Forelimb muscle (tissue), 1 donor: ENCODE measurements around the gene KRTAP12-1. TPM values are rescaled to one million over a fixed set of nuclear protein-coding genes. Genes with fewer than 3 reads are reported as not detected.
"Not testable (repeated sequence)": the region's sequence is repeated elsewhere in the genome, so short reads cannot be mapped to it uniquely, and the experiment has no call there.

Experiments used
- DNase-seq: peaks from one replicate; pipeline ENCODE4 v3.0.0-alpha.2; 2013; ENCODE audit warnings: low read depth
- polyA plus RNA-seq: library from polyadenylated mRNA; unstranded; fragments of 120-200 nt; gene quantifications from one replicate; pipeline ENCODE4 v1.2.1, GENCODE V29; 2013; ENCODE audit not compliant: insufficient read length

Gene KRTAP12-1
- polyA plus RNA-seq, 1 donor, result not detected

DNA sequence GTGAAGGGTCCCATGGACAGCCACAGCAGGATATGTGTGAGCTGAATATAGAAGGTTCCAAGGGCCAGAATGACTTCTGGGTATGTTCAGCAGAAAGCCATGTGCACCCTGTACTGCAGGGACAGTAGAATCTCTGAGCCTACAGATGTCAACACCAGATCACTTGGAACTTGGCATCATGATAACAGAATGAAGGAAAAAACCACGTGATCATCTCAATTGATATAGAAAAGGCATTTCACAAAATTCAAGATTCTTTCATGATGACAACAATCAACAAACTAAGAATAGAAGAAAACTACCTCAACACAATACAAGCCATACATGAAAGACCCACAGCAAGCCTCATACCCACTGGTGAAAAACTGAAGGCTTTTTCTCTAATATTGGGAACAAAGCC is 14.4 kb downstream of the KRTAP12-1 start:
- DNase-seq, result no peak

DNA sequence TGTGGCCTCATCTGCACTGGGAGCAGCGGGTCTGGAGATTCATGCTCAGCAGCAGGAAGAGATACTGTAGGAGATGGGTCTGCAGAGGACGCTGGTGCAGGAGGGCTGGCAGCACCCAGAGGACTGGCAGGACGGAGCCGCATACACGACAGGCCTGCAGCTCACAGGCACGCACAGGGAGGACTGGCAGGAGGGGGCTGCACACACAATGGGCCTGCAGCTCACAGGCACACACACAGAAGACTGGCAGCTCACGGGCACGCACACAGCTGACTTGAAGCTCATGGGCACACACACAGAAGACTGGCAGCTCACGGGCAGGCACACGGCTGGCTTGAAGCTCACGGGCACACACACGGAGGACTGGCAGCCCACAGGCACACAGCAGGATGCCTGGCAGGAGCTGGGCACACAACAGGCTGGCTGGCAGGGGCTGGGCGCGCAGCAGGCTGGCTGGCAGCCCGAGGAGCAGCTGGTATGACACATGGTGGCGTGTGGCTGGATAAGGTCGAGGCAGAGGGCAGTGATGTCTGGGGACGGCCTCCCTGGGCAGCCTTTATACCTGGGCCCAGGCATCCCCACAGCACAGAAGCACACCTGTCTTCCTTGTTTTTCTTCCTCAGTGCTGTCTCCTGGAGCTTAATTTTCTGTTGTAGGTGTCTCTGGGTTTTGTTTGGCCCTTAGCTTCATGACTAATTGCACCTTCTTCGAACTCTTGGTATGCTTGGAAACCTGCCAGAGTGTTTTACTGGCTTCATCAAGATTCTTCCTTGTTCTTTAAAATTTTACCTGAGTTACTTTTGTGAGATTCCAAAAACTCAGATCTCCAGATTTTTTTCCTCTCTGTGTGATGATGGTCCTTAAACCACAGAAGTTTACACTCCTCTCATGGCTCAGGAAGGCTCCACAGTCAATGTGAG is 15.3 kb downstream of the KRTAP12-1 start, which contains the start of gene KRTAP12-2:
TSS of gene KRTAP12-2 (minus strand) at position 527 of the 920 bp plus-strand sequence. CDS start at position 486, 41 bp downstream.
- no peak for DNase-seq

DNA sequence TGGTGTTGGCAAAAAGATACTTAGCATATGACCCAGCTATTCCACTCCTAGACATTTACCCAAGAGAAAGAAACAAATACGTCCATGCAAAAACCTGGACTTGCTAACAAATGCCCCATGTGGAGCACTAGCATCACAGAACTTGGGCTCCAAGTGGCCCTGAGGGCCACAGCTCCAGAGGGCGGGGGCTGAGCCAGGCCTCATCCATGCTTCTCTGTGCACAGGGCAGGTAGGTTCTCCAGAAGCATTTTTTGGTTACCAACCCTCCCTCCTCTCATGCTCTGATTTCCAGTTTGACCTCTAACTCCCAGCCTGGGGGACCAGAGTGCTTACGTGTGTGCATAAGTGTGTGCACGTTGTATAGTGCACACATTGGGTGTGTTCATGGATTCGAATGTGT is 17.3 kb downstream of the KRTAP12-1 start:
- no peak for DNase-seq

DNA sequence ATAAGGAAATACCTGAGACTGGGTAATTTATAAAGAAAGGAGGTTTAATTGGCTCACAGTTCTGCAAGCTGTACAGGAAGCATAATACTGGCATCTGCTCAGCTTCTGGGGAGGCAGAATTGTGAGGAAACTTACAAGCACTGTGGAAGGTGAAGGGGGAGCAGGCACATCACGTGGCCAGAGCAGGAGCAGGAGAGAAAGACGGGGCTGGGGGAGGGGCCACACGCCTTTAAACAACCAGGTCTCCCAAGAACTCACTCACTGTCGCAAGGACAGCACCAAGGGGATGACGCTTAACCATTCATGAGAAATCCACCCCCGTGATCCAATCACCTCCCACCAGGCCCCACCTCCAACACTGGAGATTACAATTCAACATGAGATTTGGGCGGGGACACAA is 20.4 kb downstream of the KRTAP12-1 start:
- not testable (repeated sequence) for DNase-seq

DNA sequence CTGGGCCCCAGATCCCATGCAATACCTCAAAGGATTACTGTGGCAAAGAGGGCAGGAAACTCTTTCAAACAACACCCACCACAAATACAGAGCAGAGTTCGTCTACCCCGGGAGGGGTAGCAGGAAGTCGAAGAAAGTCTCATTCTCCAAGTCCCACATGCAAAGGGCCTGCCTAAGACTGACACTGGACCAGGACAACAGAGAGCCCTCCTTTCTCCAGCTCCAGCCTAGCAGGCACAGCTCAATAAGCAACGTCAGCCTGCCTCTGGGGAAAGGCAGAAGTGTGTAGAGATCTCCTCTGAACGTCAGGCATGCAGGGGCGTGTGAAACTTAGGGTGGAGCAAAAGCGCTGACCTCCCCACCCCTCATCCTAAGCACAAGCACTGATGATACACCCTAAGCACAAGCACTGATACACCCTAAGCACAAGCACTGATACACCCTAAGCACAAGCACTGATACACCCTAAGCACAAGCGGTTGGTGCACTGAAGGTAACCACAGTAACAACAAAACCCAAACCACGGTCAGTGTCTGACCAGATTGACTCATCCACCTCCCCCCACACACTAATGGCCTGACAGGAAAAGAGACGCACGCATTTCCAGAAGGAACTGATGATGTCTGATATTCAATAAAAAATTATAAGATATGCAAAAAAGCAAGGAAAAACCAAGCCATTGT is 22.9 kb downstream of the KRTAP12-1 start:
- no peak for DNase-seq

DNA sequence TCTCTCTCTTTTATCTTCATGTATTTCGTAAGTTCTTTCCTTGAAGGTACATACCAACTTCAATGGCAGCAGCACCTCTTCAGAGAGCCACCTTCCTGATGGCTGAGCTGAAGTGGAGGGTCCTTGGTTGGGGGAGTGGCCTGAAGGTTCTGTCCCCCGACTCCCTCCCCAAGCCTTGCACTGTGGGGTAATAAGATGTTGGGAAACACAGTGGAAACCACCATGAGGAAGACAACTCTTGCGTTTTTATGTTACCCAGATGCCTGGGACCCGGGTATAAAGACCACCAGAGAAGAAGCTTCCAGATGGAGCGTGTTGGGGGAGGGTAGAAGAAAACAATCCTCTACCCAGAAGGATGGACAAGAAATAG is 23.4 kb downstream of the KRTAP12-1 start:
- DNase-seq, result no peak

DNA sequence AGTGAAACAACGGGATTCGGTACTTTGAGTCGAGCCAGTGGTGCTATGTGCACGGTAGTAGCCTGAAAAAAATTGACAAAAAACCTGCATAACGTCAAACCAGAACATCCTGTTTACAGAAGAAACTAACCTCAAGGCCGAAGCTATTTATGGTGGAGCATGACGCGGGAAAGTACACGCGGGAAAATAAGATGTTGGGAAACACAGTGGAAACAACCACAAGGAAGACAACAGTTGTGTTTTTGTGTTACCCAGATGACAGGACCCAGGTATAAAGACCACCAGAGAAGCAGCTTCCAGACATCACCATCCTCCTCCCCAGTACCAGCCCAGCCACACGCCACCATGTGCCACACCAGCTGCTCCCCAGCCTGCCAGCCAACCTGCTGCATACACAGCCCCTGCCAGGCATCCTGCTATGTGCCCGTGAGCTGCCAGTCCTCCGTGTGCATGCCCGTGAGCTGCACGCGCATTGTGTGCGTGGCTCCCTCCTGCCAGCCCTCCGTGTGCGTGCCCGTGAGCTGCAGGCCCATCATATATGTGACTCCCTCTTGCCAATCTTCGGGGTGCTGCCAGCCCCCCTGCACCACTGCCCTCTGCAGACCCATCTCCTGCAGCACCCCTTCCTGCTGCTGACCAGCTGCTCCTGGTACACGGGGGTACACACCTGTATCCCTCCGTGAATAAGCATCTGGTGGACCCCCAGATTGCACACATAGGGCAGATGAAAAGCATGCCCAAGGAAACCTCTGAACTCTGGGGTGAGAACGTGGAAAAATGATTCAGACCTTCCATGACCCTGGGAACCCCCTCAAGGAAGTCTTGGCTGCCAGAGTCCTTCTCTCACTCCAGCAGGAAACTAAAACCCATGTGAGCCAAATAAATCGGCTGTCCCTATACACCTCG is 24.1 kb downstream of the KRTAP12-1 start, which contains the start of gene KRTAP12-3:
TSS of gene KRTAP12-3 (plus strand) at position 298 of the 906 bp plus-strand sequence. CDS start at position 346, 48 bp downstream.
- DNase-seq, result no peak

DNA sequence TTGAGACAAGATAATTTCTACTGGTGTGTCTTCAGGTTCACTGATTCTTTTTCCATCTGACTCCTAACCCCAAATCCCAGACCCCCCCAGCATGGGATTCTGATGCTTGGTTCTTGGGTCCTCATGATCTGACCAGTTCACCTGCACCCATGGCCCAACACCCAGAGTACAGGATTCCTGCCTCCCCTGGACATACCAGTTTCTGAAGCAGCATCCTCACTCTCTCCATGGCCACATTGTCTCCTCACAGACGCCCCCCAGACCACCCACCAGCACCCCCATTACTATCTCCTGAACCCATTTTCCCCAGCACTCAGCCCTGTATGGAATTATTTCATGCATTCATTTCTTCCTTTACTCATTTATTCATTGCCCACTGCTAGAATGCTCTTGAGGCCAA is 25.1 kb downstream of the KRTAP12-1 start:
- no peak for DNase-seq

DNA sequence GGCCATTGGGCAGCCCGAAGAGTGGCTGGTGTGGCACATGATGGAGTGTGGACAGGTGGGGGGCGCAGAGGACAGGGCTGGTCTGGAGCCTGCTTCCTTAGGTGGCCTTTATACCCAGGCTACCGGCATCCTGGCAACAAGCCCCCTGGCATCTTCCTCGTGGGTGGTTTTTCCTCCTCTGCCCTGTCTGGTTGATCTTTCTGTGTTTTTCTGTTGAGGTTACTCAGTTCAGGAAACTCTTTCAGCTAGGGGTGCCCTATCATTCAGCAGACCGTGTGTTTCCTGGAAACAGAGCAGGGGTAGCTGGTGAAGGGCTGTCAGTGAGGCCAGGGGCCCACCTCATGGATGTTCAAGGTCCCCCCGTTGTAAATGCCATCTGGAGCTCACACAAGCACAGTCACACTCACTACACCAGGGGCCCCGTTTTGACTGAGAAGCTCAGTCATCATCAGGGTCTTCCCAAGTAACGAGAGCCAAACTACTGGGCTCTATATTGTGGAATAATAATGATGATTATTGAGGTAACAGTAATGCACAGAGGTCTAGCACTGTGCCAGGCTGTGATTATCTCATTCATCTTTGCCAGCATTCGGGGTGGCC is 27.3 kb downstream of the KRTAP12-1 start, which contains the start of gene KRTAP12-4:
TSS of gene KRTAP12-4 (minus strand) at position 84 of the 600 bp plus-strand sequence. CDS start at position 39, 45 bp downstream.
- no peak for DNase-seq

DNA sequence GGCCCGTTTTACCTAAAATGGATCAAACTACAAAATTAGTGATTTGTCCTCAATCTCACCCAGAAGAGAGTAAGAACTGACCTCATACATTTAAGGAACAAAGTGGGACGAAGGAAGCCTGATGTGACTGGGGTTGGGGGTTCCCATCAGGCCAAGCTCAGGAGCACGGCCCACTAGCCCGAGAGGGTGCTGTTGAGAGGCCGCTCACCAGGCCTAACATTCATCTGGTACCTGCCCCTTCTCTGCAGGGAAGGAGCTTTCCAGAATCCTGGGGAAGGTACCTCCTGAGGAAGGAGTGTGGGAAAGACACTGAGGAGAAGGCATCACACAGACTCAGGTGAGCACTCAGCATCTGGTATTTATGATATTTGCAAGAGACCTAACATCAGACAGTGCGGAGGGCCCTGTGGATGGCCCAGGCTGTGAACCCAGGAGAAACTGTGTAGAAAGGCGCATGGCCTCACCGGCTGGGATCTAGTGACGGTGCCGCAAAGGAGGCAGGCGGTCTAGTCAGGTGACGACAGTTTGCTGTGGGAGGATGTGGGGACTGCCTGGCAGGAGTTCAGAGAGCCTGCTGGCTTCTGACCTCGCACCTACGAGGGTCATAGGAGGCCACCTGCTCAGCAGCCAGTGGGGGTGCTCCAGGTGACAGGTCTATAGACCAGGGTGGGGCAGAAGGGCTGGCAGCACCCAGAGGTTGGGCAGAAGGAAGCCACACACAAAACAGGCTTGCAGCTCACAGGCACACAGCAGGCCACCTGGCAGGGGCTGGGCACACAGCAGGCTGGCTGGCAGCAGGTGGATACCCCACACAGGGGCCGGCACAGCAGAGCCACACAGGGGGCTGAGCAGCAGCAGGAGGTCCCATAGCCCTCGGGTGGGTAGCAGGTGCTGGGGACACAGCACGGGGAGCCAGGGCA is 28.0 kb downstream of the KRTAP12-1 start:
- no peak for DNase-seq

DNA sequence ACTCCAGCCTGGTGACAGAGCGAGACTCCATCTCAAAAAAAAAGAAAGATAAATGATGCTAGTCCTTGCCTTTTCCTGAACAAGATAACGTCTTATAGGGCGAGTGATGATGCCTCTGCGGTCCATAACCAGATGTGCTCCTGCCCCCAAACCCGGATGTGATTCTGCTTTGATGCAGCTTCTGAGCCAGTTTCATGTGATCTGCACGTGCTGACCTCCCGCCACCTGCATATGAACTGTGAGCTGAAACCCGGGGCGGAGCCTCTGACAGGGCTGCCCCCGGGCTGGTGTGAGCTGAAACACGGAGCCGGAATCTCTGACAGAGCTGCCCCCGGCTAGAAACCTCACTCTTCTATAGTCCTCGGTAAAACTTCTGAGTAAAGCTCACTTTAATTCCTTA is 28.8 kb downstream of the KRTAP12-1 start:
- DNase-seq, result no peak

DNA sequence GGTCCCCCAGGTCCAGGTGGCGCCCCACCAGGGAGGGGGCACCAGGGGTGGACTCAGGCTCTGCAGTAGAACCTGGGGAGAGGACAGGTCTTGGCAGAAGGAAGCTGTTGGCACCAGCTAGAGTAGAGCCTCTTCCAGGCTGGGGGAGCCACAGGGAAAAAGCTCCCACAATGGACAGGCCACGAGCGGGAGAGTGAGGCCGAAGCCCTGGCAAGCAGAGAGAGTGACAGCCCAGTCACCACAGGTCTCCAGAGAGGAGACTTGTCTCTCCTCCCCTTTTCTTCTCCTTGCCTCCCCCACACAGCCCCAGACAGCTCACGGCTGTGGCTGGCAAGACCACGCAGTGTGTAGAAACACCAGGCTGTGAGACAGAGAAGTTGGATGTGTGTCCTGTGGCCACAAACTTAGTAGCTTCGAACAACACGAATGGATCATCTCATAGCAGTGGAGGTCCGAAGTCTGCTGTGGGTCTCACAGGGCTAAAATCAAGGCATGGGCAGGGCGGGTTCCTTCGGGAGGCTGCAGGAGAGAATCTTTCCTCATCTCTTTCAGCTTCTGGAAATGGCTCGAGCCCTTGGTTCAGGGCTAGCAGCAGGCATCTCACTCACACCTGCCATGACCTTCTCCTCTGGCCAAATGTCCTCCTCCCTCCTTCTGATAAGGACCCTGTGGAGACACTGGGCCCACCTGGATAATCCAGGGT is 30.8 kb downstream of the KRTAP12-1 start:
- DNase-seq, result no peak

DNA sequence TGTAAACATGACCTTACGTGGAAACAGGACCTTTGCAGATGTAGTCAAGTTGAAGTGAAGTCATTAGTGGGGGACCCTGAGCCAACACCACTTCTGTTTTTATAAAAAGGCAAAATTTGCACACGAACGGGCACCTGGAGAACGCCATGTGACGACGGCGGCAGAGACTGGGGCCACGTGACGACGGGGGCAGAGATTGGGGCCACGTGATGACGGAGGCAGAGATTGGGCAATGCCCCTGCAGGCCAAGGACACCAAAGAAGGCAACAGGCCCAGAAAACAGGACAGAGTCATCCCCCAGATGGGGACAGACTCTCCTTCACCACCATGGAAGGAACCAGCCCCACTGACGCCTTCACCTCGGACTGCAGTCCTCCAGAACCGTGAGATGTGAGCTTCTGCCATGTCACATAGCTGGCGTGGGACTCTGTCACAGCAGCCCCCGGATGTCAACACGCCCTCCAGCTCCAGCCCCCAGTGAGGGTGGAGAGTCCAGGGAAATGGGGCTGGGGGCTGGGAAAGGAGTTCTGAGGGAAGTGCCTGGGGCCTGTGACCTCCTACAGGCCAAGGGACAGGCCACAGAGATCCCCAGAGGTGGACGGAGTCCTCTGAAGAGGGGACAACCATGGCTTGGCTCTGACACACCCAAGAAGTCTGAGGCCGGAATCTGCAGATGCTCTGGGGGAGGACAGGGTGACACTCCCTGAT is 31.5 kb downstream of the KRTAP12-1 start:
- no peak for DNase-seq

DNA sequence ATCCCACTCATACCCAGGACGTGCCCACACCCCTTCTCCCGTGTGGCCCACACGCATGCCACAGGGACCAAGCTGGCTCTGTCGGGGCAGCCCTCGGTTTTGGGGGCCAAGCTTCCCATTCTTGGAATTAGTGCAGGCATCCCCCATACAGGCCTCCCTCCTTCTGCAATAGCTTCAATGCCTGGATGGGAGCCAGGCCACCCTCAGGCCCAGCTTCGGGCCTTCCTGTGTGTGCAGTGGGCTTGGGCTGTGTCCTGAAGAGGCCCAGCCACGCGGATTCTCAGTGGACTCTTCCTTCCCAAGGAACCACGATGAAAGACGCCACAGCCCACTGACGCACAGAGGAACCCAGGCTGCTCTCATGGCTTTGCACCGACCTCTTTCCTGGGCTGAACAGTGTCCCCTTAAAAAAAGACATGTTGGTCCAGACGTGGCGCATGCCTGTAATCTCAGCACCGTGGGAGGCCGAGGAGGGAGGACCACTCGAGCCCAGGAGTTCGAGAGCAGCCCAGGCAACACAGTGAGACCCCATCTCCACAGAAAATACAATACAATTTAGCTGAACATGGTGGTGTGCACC is 32.4 kb downstream of the KRTAP12-1 start:
- no peak for DNase-seq

DNA sequence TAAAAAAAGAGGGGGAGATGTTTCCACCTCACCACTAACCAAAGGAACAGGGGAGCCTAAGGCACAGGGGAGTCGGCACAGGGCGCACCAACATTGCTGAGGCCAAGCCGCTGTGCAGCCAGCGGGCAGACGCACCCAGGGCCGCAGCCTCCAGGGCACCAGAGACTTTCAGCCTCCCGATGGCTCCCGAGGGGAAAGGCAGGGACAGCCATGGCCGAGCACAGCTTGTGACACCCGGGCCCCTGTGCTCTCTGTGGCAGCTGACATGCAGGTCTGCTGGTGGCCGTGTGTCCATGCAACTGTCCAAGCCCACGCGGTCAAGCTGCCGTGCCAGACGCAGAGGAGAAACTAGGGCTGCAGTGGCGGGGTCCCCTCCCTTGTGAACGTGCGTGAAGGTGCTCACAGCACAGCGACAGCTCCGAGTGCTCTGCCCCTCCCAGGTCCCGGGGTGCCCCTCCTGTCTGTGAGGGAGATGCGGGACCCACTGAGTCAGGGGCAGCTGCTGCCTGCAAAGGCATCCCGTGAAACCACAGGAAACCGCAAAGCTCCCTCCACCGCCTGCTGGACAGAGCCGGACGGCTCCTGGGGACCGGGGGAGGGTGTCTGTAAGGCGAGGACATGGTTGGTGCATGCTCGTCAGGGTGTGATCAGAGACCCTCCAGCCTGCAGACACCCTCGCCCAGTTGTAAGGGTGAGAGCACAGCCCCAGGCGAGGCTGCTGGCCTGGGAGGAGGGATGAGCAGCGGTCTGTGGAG is 33.2 kb downstream of the KRTAP12-1 start:
- DNase-seq, result no peak

DNA sequence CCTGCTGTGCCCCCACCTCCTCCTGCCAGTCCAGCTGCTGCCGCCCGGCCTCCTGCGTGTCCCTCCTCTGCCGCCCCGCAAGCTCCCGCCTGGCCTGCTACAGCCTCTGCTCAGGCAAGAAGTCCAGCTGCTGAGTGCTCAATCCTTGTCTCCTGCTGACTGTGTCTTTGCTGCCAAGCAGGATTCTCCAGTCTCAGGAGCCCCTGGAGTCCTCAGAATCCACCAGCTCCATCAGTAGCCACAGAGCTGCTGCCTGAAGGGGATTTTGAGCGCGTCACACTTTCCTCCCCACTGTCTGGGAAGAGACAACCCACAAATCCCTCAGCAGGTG is 34.8 kb downstream of the KRTAP12-1 start:
- DNase-seq, result no peak

DNA sequence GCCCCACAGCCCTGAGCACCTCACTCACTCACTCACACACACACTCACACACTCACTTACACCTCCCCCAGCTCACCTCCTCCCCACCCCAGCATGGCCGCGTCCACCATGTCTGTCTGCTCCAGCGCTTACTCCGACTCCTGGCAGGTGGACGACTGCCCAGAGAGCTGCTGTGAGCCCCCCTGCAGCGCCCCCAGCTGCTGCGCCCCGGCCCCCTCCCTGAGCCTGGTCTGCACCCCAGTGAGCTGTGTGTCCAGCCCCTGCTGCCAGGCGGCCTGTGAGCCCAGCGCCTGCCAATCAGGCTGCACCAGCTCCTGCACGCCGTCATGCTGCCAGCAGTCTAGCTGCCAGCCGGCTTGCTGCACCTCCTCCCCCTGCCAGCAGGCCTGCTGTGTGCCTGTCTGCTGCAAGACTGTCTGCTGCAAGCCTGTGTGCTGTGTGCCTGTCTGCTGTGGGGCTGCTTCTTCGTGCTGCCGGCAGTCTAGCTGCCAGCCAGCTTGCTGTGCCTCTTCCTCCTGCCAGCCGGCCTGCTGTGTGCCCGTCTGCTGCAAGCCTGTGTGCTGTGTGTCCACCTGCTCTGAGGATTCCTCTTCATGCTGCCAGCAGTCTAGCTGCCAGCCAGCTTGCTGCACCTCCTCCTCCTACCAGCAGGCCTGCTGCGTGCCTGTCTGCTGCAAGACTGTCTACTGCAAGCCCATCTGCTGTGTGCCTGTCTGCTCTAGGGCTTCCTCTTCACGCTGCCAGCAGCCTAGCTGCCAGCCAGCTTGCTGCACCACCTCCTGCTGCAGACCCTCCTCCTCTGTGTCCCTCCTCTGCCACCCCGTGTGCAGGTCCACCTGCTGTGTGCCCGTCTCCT is 35.4 kb downstream of the KRTAP12-1 start, which contains the start of gene KRTAP10-11:
TSS of gene KRTAP10-11 (plus strand) at position 49 of the 856 bp plus-strand sequence. CDS start at position 94, 45 bp downstream.
- DNase-seq, result not testable (repeated sequence)
